Measurements from ENCODE around the gene PPARG.

DNA sequence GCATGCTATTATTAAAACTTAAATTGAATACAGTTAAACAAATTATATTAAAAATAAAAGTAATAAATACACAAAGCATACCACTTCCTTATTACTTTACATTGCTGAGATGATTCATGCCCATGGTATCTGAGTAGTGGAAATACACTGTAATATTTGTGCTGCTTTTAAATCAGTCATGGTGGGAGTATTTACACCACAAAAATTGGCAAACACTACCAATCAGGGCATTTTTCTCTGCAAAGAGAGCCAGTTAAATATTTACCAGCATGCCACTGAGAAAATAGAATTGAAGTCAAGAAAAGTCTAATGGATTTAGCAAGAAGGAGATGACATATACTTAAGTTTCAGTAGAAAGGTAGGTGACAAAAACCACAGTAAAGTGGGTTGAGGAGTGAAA lies 19.6 kb downstream of the PPARG start:
- TF ChIP-seq CTCF (IDR thresholded peaks at IDR 0.05; ENCODE audit: low read length): no peak
- no peak for TF ChIP-seq EZH2 (IDR thresholded peaks at IDR 0.05; ENCODE audit: borderline replicate concordance, low read length)
